Keratinocyte (primary cell): Measurements from ENCODE around the gene FGGY.

Experiments used
- CTCF ChIP-seq, 3 experiments: IDR thresholded peaks in 1 of 3; conservative IDR thresholded peaks in 1 of 3; optimal IDR thresholded peaks in 1 of 3; 2 replicates in 2 of 3; 3 replicates in 1 of 3; pipeline versions ENCODE3 to v1.5.1; 2011; ENCODE audit warnings: low read length in 3 of 3, mild to moderate bottlenecking in 3 of 3, moderate library complexity in 2 of 3, control low read depth in 1 of 3, inconsistent platforms in 1 of 3; ENCODE audit not compliant: insufficient read depth in 2 of 3; ENCODE audit errors: extremely low read depth in 1 of 3
- EZH2 ChIP-seq: IDR thresholded peaks from one replicate; pipeline ENCODE4 v1.6.1; 2012; ENCODE audit warnings: inconsistent platforms, mild to moderate bottlenecking, low read length, moderate library complexity

DNA sequence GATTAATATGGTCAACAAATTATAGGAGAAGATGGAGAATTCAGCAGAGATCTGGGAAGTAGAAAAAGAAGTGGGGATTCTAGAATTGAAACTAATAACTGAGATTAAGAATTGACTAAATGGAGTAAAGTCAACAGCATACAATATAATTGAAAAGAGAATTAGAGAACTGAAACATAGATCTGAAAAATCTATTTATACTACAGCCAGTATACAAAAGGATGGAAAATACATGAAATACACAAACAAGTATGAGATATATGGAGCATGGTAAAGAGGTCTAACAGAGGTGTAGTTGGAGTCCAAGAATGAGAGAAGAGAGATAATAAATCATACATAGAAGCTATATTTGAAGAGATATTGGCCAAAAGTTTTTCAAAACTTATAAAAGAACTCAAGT lies 235.2 kb downstream of the FGGY start:
- TF ChIP-seq EZH2 (no peak), CTCF (optimal IDR thresholded peaks at IDR 0.05 in 1 of 3, IDR thresholded peaks at IDR 0.05 in 1 of 3, conservative IDR thresholded peaks at IDR 0.05 in 1 of 3; ENCODE audit: extremely low read depth in 1 of 3, insufficient read depth in 2 of 3, low read length in 3 of 3) (no peak)
